Measurements from ENCODE around the gene DUSP10.

Gene DUSP10

GRCh38 chr1:221741703-221742554 is at the start of gene DUSP10:
TSS of gene DUSP10 (minus strand) at chr1:221742089. CDS start at chr1:221739744, 2,345 bp downstream.
- peak; percentile 98 for DNase-seq

DNA sequence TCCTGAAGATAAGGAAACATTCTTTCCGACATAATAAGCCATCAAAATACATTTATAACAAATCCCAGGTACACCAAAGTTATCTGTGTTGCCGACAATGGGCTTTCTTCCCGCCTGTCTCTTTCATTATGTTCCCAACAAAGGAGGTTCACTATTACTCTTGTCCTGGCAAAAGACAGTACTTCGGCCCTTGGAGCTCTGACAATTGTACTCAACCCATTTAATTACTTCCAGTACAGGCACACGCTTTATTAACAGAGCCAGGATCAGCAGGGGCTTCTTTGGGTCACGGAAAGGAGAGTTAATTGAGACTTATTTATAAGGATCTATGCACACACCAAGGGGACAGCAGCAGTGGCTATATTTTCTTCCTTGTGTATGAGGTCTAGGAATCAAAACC is 46.6 kb upstream of the DUSP10 start:
- DNase-seq = no peak

DNA sequence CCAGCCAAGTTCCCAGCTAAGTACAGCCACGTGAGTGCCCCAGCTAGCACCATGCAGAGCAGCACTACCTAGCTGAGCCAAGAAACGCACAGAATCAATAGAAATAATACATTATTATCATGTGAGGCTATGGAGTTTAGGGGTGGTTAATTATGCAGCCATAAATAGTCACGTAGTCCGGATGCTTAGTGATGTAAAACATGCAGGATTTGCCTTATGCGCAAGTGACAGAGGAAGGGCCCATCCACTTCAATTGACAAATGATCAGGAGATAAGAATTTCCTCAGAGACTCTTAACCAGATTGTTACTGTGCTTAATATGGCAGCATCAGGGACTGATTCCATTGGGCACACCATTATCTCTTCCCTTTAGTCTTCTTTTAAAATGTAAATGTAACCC is 44.8 kb upstream of the DUSP10 start:
- no peak for DNase-seq

DNA sequence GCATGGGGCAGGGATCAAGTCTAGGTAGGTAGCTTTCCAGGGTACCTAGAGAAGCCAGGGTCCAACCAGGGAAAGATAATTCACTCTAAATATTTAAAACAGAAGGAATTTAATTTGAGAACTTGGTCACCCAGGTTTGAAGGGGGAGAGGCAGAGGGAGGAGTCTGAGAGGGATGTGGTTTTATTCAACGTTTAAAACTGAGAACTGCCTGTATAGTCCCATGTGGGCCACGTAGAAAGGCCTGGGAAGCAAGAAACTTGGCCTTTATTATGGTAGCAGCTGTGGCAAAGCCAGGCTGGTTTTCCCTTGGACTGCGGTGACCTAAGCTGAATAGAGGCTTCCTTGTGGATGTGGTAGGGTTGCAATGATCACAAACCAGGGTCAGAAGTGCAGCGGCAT is 42.0 kb upstream of the DUSP10 start:
- DNase-seq = peak; percentile 3

DNA sequence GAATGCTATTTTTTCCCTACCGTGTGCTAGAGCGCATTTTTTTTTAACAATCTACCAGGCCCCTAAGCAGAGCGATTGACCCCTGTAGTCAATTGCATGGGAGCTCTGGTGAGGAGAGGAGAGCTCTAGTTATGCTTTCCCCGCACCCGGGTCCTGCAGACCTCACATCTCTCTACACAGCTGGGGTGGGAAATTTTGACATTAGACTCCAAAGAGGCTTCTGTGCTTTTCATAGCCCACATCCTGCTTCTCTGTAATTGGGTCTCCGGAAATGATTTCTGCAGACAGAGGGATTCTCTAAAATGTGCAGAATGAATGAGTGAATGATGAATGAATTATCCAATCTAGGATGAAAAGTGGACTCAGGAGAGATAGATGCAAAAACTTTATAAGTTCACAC is 41.5 kb upstream of the DUSP10 start:
- no peak for DNase-seq

DNA sequence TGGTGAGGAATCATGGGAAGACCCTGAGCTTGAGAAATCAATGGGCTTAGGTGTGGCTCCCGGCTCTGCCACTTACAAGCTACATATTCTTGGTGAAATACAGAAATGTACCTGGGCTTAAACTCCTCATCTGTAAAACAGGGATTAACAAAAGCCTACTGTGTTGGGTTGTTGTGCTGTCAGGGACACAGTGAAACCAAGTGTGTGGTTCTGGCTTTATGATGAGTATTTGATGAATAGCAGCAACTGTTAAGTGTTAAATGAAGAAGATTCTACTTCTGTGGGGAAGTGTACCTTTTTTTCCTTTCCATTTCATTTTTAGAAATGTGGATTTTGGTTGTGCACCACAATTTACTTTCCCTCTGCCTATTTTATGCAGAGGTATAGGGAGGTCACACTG is 41.1 kb upstream of the DUSP10 start:
- no peak for DNase-seq

GRCh38 chr1:221782477-221782876 is 40.6 kb upstream of the DUSP10 start:
- no peak for DNase-seq

DNA sequence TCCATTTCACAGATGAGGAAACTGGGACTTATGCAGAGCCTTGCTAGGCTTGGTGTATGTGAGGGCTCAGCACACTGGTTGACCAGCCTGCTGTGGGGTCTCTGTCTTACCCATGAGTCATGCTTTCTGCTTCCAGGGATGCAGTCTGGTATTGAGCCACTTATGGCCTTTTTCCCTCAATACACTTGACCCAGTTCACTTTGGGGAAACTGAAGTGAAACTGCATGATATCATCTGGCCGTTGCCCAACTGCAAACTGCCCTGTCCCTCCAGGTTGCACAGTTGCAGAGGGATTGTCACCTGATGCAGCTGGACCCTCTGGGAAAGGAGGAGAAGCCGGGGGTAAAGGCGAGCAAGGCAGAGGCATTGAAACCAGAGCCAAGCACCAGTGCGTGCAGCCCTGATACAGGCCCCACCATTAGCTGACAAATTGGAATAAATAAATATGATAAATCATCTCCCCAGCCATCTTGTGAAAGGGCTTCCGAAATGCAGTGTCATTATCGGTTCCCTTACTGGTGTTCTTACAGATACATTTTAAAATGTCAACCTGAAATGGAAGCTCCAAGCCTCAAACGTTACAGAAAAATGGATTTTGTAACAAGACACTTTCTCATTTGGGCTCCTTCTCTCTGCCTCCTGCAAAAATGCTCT is 39.3 kb upstream of the DUSP10 start:
- no peak for DNase-seq

GRCh38 chr1:221780175-221780574 is 38.3 kb upstream of the DUSP10 start:
- no peak for DNase-seq

GRCh38 chr1:221779771-221780170 is 37.9 kb upstream of the DUSP10 start:
- no peak for DNase-seq

DNA sequence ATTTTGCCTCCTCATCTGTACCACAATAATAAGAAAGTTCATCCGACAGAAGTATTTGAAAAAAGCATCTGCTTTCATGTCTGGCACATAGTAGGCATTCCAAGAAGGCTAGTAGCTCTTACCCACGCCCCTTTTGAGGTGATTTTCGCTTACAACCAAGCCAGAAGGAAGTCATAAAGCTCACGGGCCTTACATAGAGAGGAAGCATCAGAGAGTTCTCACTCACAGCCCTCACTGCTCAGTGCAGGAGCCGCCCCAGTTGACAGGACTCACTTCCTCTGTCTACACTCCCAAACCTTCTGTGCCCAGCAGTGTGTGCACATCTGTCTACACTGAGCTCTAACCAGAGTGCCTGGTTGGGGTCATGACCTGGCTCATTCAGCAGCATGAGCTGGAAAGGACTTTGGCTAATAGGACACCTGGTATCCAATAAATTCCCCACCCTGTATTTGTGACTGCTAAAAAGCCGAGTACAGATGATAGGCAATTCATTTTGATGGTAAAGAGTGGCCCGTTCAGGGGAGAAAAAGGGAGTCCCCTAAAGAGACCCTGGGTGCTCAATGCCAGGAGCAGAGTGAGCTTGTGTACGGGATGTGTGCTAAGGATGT is 36.8 kb upstream of the DUSP10 start:
- peak; percentile 21 for DNase-seq

DNA sequence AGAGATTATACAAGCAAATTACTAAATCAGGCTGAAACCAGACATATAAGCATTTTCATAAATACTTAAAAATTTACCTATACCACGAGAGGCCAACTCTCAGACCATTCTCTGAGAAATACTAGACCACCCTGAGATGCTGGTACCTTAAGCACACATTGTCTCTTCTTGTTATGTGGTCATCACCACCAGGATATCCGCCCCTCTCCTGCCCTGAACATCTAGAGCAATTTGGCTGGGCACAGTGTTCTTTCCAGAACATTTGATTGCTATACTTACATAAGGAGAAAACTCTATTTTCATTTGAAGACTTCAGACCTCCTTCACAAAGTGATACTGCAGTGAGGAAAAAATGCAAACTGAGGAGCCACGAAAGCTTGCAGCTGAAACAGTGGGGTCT is 36.2 kb upstream of the DUSP10 start:
- DNase-seq = no peak

- DNase-seq = peak; percentile 60
Measured at GRCh38 chr1:221777431-221778072, 35.7 kb upstream of the DUSP10 start.

DNA sequence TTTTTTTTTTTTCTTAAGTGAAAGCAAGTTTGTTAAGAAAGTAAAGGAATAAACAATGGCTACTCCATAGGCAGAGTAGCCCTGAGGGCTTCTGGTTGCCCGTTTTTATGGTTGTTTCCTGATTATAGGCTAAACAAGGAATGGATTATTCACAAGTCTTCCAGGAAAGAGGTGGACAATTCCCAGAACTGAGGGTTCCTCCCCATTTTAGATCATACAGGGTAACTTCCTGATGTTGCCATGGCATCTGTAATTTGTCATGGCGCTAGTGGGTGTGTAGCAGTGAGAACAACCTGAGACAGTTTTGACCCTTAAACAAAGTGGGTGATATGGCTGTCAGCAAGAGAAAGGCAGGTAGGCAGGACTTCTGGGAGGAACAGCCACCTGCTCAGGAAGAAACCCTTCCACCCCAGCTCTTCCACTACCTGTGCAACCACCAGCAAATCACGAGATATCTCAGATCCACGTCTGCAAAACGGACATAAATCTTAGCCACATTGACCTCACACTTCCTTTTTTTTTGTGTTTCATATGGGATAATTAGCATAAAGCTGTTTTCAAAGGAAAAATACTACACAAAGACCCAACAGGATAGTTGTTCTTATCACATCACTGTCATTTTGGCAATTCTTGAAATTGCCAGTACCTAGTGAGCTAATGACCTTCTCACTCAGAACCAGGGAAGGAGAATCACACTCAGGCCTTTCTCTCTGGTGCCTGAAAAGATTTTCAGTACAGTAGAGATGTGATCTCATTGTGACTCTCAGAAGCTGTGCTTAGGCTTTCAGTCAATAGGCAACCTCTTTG is 34.8 kb upstream of the DUSP10 start:
- DNase-seq = peak; percentile 24

DNA sequence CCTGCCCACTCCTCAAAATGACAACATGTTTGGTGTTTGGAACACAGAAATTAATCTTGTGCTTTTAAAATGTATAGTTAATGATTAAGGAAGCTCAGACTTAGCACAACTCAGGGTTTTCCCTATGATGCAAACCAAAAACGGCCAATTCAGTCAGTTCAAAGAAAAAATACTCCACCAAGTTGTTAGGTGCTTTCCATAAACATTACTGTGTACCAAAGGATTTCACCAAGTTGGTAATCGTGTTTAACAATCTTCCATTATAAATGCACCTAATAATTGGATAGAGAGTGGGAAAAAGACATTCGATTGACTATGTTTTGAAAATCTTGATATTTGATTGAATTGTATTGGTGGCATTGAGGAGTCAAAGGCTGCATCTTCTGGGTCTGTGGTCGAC is 33.3 kb upstream of the DUSP10 start:
- no peak for DNase-seq

DNA sequence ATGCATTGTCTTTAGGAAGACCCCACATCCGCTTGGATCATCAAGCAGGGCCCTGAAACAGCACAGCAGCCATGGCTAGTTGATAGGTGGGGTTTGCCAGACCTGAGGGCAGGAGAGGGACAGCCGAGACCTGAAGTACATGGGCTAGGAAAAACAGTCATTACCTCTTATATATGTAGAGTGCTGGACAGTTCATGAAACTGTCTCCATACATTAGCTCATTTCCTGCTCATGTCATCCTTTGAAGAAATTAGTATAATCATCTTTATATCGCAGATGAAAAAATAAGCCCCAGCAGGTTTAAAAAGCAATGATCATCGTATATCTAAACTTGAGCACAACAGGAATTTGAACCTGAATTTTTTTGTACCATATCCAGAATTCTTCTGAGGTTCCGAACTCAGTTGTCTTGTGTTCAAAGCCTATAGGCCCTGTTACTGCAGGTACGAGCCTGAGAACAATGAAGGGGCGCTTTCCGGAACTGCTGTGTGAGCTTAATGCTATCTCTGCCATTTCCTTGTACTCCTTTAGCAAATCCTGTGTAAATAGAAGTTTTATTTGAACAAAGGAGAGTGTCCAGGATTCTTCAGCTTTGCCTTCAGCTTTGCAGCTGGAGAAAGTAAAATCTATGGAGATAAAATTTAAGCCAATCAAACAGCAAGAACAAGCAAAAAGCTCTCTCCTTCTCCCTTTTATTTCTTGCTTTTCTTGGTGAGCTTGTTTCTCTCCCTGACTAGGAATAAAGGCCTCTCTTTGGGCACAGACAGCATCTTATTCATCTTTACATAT is 32.4 kb upstream of the DUSP10 start:
- DNase-seq = no peak

- no peak for DNase-seq
Measured at GRCh38 chr1:221773383-221773782, 31.5 kb upstream of the DUSP10 start.

GRCh38 chr1:221772117-221772516 is 30.2 kb upstream of the DUSP10 start:
- no peak for DNase-seq

- DNase-seq = no peak
Measured at GRCh38 chr1:221768444-221769066, 26.7 kb upstream of the DUSP10 start.

DNA sequence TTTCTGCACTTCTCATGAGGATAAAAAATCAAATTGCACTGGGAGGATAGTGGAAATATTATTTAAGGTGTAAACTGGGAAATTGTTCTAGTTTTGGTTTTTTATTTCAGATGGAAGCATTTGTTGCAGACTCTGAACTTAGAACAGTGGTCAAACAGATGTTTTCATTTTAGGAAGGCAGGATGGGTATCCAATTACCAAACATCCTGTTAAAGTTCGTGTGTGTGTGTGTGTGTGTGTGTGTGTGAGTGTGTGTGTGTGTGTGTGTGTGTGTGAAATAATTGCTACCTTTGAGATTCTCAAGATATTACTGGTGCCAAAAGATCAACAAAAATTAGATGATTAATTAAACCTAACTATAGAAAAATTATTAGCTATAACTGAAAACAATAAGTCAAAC is 24.3 kb upstream of the DUSP10 start:
- DNase-seq = no peak

- DNase-seq = no peak
Measured at GRCh38 chr1:221765527-221765926, 23.6 kb upstream of the DUSP10 start.

Measured in GDM1 (cell line).